Fibroblast of mammary gland (primary cell): Measurements from ENCODE around the gene ARFGAP1.

Source experiments
- DNase-seq: peaks from one replicate; pipeline ENCODE4 v3.0.0-alpha.2; 2010; ENCODE audit warnings: low read depth
- H3K4me3 ChIP-seq: 2 replicates; pipeline ENCODE4 v1.5.1; 2011; ENCODE audit warnings: low read depth, mild to moderate bottlenecking, low read length, moderate library complexity; ENCODE audit not compliant: control insufficient read depth
- TF ChIP-seq, protein P1 (sequence below): conservative IDR thresholded peaks from 2 replicates; pipeline ENCODE4 v1.5.1; 2011; ENCODE audit warnings: low read depth, low read length, inconsistent platforms; ENCODE audit not compliant: control insufficient read depth, insufficient read depth

The ARFGAP1 gene

GRCh38 chr20:63314566-63315239, 42.1 kb downstream of the ARFGAP1 start:
- TF ChIP-seq, protein P1, sequence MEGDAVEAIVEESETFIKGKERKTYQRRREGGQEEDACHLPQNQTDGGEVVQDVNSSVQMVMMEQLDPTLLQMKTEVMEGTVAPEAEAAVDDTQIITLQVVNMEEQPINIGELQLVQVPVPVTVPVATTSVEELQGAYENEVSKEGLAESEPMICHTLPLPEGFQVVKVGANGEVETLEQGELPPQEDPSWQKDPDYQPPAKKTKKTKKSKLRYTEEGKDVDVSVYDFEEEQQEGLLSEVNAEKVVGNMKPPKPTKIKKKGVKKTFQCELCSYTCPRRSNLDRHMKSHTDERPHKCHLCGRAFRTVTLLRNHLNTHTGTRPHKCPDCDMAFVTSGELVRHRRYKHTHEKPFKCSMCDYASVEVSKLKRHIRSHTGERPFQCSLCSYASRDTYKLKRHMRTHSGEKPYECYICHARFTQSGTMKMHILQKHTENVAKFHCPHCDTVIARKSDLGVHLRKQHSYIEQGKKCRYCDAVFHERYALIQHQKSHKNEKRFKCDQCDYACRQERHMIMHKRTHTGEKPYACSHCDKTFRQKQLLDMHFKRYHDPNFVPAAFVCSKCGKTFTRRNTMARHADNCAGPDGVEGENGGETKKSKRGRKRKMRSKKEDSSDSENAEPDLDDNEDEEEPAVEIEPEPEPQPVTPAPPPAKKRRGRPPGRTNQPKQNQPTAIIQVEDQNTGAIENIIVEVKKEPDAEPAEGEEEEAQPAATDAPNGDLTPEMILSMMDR = no peak
- no peak for DNase-seq
- H3K4me3 ChIP-seq = no peak overlapping the region

- no peak overlapping the region for H3K4me3 ChIP-seq
- no peak for DNase-seq
- TF ChIP-seq, protein P1 = no peak
These were observed 42.7 kb downstream of the ARFGAP1 start for GRCh38 chr20:63315240-63315689.

DNA sequence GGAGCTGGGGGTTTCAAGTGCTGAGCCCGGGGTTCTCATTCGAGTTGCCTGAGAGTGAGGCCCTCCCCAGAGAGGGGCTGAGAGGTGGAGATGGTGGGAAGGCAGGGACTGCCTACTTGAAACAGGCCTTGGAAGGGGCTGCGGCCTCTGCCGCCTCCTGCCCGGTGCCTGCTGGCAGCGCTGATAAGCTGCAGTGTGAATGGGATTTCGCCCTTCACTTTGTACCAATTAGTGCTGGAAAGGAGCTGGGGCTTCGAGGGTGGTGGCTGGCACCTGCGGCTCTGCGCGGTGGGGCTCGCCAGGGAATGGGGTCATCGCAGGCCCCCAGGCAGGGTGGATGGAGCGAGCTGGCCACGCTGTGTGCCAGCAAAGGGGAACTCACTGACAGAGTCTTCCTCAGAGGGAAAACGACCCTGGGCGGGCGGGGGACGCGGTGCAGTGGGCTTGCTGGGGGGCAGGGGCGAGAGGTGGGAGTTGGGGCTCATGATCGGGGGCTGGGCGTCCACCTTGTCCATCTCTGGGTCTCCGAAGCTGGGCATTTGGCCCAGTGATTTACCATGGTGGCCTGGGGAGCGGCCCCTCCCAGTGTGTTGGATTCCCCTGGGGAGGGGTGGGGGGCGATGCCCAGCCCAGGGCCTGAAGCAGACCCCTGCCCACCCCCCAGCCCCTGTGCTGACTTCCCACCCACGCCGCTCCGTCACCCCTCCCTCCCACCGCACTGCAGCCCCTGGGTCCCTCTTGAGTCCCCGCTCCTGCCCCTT, 43.3 kb downstream of the ARFGAP1 start:
- no peak for DNase-seq
- no peak overlapping the region for H3K4me3 ChIP-seq
- TF ChIP-seq, protein P1 = no peak

DNA sequence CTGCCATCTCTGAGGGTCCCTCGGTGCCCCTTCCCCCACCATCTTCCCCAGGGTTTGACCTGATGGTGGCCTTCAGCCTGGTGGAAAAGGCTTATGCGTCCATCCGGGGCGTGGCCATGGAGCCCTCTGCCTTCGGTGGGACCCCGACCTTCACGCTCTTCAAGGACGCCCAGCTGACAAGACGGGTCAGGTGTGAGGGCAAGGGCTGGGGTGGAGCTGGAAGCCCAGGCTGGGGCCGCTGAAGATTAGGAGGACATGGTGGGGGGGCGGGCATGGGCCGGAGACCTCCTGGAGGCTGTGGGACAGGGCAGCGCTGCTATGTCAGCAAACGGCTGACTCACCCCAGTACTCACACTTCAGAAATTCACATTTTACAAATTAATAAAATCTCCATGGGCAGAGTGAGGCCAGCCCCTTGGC, 43.9 kb downstream of the ARFGAP1 start:
- H3K4me3 ChIP-seq = no peak overlapping the region
- DNase-seq = no peak
- TF ChIP-seq, protein P1 = no peak

GRCh38 chr20:63317061-63317460, 44.4 kb downstream of the ARFGAP1 start:
- TF ChIP-seq, protein P1 = no peak
- no peak overlapping the region for H3K4me3 ChIP-seq
- no peak for DNase-seq

DNA sequence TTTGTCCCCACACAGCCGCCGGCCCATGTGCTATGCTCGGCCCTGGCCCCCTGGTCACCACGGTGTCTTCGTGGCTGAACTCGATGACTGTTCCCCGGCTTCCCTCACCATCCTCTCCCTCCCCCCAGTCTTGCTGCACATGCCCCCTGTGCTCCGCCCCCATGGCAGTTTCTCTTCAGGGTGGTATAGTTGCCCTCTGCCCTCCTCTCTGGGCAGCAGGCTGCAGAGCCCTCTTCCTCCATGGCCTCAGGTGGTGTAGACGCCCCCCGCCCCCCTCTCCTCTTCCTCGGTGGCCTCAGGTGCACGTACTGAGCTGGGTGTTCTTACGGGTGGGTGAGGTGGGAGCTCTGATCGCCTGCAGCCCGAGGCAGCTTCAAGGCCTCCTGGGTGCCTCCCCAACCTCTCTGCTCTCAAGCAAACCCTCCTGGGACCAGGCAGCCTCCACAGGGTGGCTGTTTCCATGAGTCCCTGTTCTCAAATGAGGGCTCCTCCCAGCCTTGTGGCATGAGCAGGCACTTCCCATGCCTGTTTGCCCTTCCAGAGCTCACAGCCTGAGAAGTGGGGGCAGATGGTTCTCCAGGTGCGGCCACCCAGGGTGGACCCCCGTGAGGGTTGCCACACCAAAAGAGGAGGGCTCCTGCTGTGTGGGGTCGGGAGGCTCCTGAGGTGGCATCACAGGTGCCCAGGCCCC, 45.1 kb downstream of the ARFGAP1 start:
- no peak overlapping the region for H3K4me3 ChIP-seq
- TF ChIP-seq, protein P1 = no peak
- no peak for DNase-seq
